Measurements from ENCODE around the gene OLIG1. TPM values are rescaled to one million over a fixed set of nuclear protein-coding genes. Genes with fewer than 3 reads are reported as not detected.

The OLIG1 gene
- total and polyA plus RNA-seq, 2 of the 8 experiments (the other 6 are each of a cell fraction or from before 2014, with no cell fraction given), result 0.65 to 1.2 TPM

GRCh38 chr21:33099131-33099530 is 29.2 kb downstream of the OLIG1 start:
- Histone ChIP-seq H2BK5ac (ENCODE audit: low read depth, low read length) (no peak overlapping the region), H3K4me2 (ENCODE audit: insufficient read depth in 1 of 2, low read depth in 2 of 2, low read length in 2 of 2) (no peak overlapping the region), H3K27me3 (replicated peaks in 1 of 4; ENCODE audit: control insufficient read depth in 3 of 4, extremely low read depth in 1 of 4, insufficient read depth in 3 of 4, low read length in 3 of 4) (no peaks in the 10 kb centered on the region; a peak in 1 of 7 replicates), H4K20me1 (replicated peaks in 1 of 2; ENCODE audit: control insufficient read depth in 1 of 2, insufficient read depth in 2 of 2, low read length in 2 of 2) (no peaks in the 10 kb centered on the region), H3K14ac (ENCODE audit: insufficient read length) (no peak overlapping the region), H3K4me1 (replicated peaks in 1 of 4; ENCODE audit: control insufficient read depth in 3 of 4, insufficient read depth in 4 of 4, low read length in 3 of 4) (peaks cover 3 to 9% (median 3%) of the 10 kb centered on the region in 4 experiments; a peak in 4 of 7 replicates), H2BK20ac (ENCODE audit: low read length) (no peak overlapping the region), H3K4me3 (ENCODE audit: extremely low read depth in 1 of 4, insufficient read depth in 2 of 4, low read depth in 3 of 4, low read length in 4 of 4) (no peak overlapping the region), H3K79me2 (ENCODE audit: control insufficient read depth in 1 of 2, insufficient read depth in 2 of 2, low read length in 2 of 2) (no peaks in the 10 kb centered on the region), H2AFZ (ENCODE audit: low read length) (0 out of 2 replicates have a peak overlapping the region, but pooled peaks have one; percentile 2), H4K91ac (replicated peaks; ENCODE audit: insufficient read length, low read length) (no peak overlapping the region), H2BK12ac (ENCODE audit: low read depth, low read length) (no peak overlapping the region; the same call in 1 of the 2 replicates), H2AK5ac (ENCODE audit: low read depth, low read length) (no peak overlapping the region), H3K18ac (ENCODE audit: extremely low read depth, low read length) (no peak overlapping the region), H3K79me1 (ENCODE audit: low read depth, low read length) (no peaks in the 10 kb centered on the region), H3K23ac (ENCODE audit: insufficient read length) (no peak overlapping the region), H3K4ac (replicated peaks; ENCODE audit: insufficient read length, low read depth, low read length) (no peak overlapping the region), H3K27ac (ENCODE audit: low read depth, low read length) (no peak overlapping the region), H2BK15ac (ENCODE audit: low read length) (no peak overlapping the region; the same call in 1 of the 2 replicates), H3K9me3 (ENCODE audit: insufficient read depth in 2 of 2, low read depth in 1 of 2, low read length in 1 of 2) (peaks cover 3 to 4% of the 10 kb centered on the region in 2 experiments; a peak in 2 of 4 replicates), H4K5ac (ENCODE audit: insufficient read length, low read depth, low read length) (no peak overlapping the region), H3K9ac (replicated peaks in 1 of 4; ENCODE audit: extremely low read depth in 1 of 4, low read depth in 3 of 4, low read length in 3 of 4) (no peak overlapping the region), H3K56ac (replicated peaks; ENCODE audit: insufficient read length, low read depth, low read length) (no peak overlapping the region), H3K23me2 (ENCODE audit: low read depth, low read length) (no peaks in the 10 kb centered on the region), H3K36me3 (ENCODE audit: control insufficient read depth in 2 of 4, insufficient read depth in 4 of 4, low read length in 3 of 4) (no peaks in the 10 kb centered on the region), H4K8ac (ENCODE audit: extremely low read depth, insufficient read depth, low read length) (no peak overlapping the region), H2BK120ac (replicated peaks; ENCODE audit: low read depth, low read length) (no peak overlapping the region)
- POLR2A ChIA-PET (ENCODE audit: partially characterized antibody), result no interaction called here
- CTCF ChIA-PET (ENCODE audit: partially characterized antibody), result interaction anchor here (0.9 to 1.1 kb wide), 2 partner anchors 28 to 69 kb away, joined by 3 read pairs; no protein-coding TSS in a partner anchor
- FAIRE-seq (no peak), DNase-seq (ENCODE audit: low read depth in 1 of 2, low spot score in 2 of 2) (no peak)
- WGBS, 2 experiments (ENCODE audit: extremely low coverage in 1 of 2, insufficient coverage in 1 of 2, insufficient read length in 1 of 2, insufficient replicate concordance in 2 of 2, low coverage in 1 of 2, low lambda C conversion rate in 2 of 2, missing lambda C conversion rate in 1 of 2), result 87% methylated on average over 7 of the region's 7 CpGs; no CpG with 5 or more reads in 1 of the 2 experiments
- TF ChIP-seq BRCA1 (IDR thresholded peaks at IDR 0.05; ENCODE audit: low read depth, low read length), result no peak
- no peak for TF ChIP-seq SRF (IDR thresholded peaks at IDR 0.05; ENCODE audit: low read depth, low read length)
- TF ChIP-seq SP1 (IDR thresholded peaks at IDR 0.05; ENCODE audit: low read depth, low read length), result no peak
- no peak for TF ChIP-seq ZNF274 (IDR thresholded peaks at IDR 0.05; ENCODE audit: borderline replicate concordance, extremely low read depth, low read length)
- TF ChIP-seq POLR2AphosphoS5 (IDR thresholded peaks at IDR 0.05; ENCODE audit: low read depth, low read length), result no peak
- no peak for TF ChIP-seq TEAD4 (IDR thresholded peaks at IDR 0.05; ENCODE audit: low read depth, low read length)
- TF ChIP-seq BCL11A (IDR thresholded peaks at IDR 0.05; ENCODE audit: low read depth in 2 of 2, low read length in 2 of 2), result no peak
- TF ChIP-seq CEBPB (IDR thresholded peaks at IDR 0.05; ENCODE audit: low read depth, low read length), result no peak
- TF ChIP-seq TCF12 (IDR thresholded peaks at IDR 0.05; ENCODE audit: low read depth, low read length), result no peak
- TF ChIP-seq SP4 (IDR thresholded peaks at IDR 0.05; ENCODE audit: low read length), result no peak
- no peak for TF ChIP-seq CTBP2 (IDR thresholded peaks at IDR 0.05; ENCODE audit: borderline replicate concordance, insufficient read depth, insufficient read length, low read length)
- no peak for TF ChIP-seq GTF2F1 (IDR thresholded peaks at IDR 0.05; ENCODE audit: borderline replicate concordance, low read depth, low read length)
- TF ChIP-seq PHF8 (conservative IDR thresholded peaks at IDR 0.05; ENCODE audit: low read depth, low read length), result no peak
- no peak for TF ChIP-seq ATF3 (IDR thresholded peaks at IDR 0.05; ENCODE audit: insufficient read depth, low read depth, low read length)
- no peak for TF ChIP-seq SUZ12 (IDR thresholded peaks at IDR 0.05; ENCODE audit: low read length)

Measured in H1 (cell line).